GM10266 (cell line): ENCODE measurements around the gene DLGAP1.

ENCODE experiments used
- DNase-seq: peaks from one replicate; pipeline ENCODE4 v3.0.0; 2012; ENCODE audit errors: extremely low spot score
- TF ChIP-seq, protein P1 (sequence below): IDR thresholded peaks from 2 replicates; pipeline ENCODE4 v1.5.1; 2012; ENCODE audit warnings: mild to moderate bottlenecking, low read depth; ENCODE audit not compliant: control insufficient read depth, insufficient read depth; ENCODE audit errors: missing control alignments

DLGAP1 gene

DNA sequence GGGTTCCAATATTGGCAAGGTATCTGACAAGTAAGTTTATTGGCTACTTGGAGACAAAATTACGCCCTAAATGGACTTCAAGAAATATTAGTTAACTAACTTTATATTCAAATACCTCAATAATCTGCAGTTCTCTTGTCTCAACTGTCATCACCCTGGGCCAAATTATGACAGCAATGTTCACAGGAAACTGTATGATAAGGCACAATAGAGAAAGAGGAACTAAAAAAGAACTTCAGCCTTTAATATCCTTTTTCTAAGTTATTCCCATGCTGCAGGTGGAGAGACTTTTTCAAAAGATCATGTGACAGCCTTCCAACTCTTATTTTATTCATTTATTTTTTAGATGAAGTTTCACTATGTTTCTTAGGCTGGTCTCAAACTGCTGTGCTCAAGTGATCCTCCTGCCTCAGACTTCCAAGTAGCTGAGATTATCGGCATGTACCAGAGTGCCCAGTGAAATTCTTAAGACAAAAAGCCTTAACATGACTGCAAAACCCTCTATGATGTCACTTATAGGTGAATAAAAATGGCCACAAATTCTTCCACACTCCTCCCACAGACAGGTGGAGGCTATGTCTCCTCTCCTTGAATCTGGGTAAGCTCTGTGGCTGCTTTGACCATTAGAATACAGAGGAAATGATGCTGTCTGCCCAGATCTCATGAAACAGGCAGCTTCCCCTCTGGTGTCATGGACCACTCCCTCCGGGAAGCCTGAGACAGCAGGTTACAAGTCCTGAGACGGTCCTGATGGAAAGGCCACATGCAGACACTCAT lies 794.2 kb downstream of the DLGAP1 start:
- TF ChIP-seq, protein P1, sequence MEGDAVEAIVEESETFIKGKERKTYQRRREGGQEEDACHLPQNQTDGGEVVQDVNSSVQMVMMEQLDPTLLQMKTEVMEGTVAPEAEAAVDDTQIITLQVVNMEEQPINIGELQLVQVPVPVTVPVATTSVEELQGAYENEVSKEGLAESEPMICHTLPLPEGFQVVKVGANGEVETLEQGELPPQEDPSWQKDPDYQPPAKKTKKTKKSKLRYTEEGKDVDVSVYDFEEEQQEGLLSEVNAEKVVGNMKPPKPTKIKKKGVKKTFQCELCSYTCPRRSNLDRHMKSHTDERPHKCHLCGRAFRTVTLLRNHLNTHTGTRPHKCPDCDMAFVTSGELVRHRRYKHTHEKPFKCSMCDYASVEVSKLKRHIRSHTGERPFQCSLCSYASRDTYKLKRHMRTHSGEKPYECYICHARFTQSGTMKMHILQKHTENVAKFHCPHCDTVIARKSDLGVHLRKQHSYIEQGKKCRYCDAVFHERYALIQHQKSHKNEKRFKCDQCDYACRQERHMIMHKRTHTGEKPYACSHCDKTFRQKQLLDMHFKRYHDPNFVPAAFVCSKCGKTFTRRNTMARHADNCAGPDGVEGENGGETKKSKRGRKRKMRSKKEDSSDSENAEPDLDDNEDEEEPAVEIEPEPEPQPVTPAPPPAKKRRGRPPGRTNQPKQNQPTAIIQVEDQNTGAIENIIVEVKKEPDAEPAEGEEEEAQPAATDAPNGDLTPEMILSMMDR = no peak
- no peak for DNase-seq

GRCh38 chr18:3658529-3658928 lies 796.6 kb downstream of the DLGAP1 start:
- no peak for DNase-seq
- TF ChIP-seq, protein P1 = no peak

- TF ChIP-seq, protein P1 = no peak
- no peak for DNase-seq
These were observed 799.7 kb downstream of the DLGAP1 start for GRCh38 chr18:3655254-3656050.

DNA sequence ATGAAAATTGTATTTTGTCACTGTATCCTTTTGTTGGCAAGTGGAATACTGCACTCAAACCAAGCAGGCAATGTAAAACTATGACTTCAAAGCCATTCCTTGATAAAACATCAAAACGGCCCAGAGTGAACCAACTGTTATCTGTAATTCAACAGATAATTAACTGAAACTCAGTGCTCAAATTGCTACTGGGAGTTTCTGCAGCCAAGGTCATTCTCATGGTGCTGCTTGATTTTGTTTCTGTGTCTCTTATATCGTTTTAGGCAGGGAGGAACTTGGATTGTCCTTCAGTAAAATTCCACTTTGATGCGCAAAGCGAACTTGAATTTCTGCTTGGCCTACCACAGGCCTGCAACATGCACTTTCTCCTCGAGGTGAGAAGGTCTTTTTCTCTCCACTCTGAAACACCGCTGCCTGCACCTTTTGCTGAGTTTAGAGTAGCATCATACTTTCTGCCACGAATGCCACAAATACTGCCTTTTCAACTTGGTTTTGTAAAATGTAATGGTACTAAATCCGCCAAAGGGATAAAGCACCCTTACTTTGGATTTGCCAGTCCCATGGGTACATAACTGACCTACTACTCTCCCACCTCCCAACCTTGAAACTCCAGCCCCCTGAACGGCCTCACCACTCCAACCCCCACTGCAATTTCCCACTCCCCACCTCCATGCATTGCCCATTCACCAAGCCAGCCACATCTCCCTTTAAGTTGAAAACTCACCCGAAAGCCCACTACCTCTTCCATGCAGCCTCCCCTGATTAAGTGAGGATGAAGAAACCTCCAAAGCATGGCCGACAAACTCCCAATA lies 800.5 kb downstream of the DLGAP1 start:
- TF ChIP-seq, protein P1 = no peak
- no peak for DNase-seq

- DNase-seq = no peak
- TF ChIP-seq, protein P1 = no peak
These were observed 801.2 kb downstream of the DLGAP1 start for GRCh38 chr18:3653851-3654441.

- TF ChIP-seq, protein P1 = no peak
- no peak for DNase-seq
These were observed 801.8 kb downstream of the DLGAP1 start for GRCh38 chr18:3653263-3653850.
